ENCODE measurements around the gene GFY. TPM values are rescaled to one million over a fixed set of nuclear protein-coding genes. Genes with fewer than 3 reads are reported as not detected.
A peak's percentile ranks its signal among the peaks of the same experiment; 100 is the strongest.

GFY gene
- polyA plus RNA-seq: not detected

GRCh38 chr19:49425178-49425577 is at the start of gene GFY:
Gene GFY (plus strand): TSS chr19:49425388. CDS start chr19:49426431, 1,043 bp downstream.
- DNase-seq: no peak
- H3K4me3 Mint-ChIP-seq: peak within 1 kb of the TSS in 3 of 5 donors; percentile 12 to 74 (median 66)
- H3K36me3 Mint-ChIP-seq: peaks cover 0 to 4% (median 3%) of the 10 kb centered on the region in 3 donors
- peaks cover 48 to 69% (median 55%) of the 10 kb centered on the region in 3 donors for H3K27me3 Mint-ChIP-seq (ENCODE audit: low read depth in 3 of 3)
- H3K9me3 Mint-ChIP-seq: peaks cover 0 to 2% (median 0%) of the 10 kb centered on the region in 6 donors
- H3K27ac Mint-ChIP-seq: peak within 1 kb of the TSS in 1 of 6 donors; percentile 30
- peaks cover 37 to 54% of the 10 kb centered on the region in 2 donors for H3K4me1 Mint-ChIP-seq

GRCh38 chr19:49378512-49378911 is 46.7 kb upstream of the GFY start:
- no peaks in the 10 kb centered on the region for H3K4me1 Mint-ChIP-seq
- H3K27me3 Mint-ChIP-seq (ENCODE audit: low read depth in 3 of 3): peaks cover 0 to 5% (median 3%) of the 10 kb centered on the region in 3 donors
- DNase-seq: no peak
- peaks cover 5 to 17% (median 8%) of the 10 kb centered on the region in 6 donors for H3K9me3 Mint-ChIP-seq
- H3K4me3 Mint-ChIP-seq: no peak overlapping the region
- no peak overlapping the region for H3K27ac Mint-ChIP-seq
- H3K36me3 Mint-ChIP-seq: peaks cover 0 to 8% (median 4%) of the 10 kb centered on the region in 3 donors

- no peak for DNase-seq
- Mint-ChIP-seq H3K27ac (no peak overlapping the region), H3K36me3 (peaks cover 0 to 8% (median 4%) of the 10 kb centered on the region in 3 donors), H3K9me3 (peaks cover 5 to 17% (median 8%) of the 10 kb centered on the region in 6 donors), H3K27me3 (ENCODE audit: low read depth in 3 of 3) (peaks cover 0 to 8% (median 7%) of the 10 kb centered on the region in 3 donors), H3K4me1 (no peaks in the 10 kb centered on the region), H3K4me3 (no peak overlapping the region)
These were observed 44.8 kb upstream of the GFY start for GRCh38 chr19:49380391-49380790.

- peaks cover 0 to 6% of the 10 kb centered on the region in 2 donors for H3K4me1 Mint-ChIP-seq
- H3K27ac Mint-ChIP-seq: no peak overlapping the region
- H3K27me3 Mint-ChIP-seq (ENCODE audit: low read depth in 3 of 3): peaks cover 0 to 8% (median 7%) of the 10 kb centered on the region in 3 donors
- H3K4me3 Mint-ChIP-seq: no peak overlapping the region
- peaks cover 5 to 17% (median 8%) of the 10 kb centered on the region in 6 donors for H3K9me3 Mint-ChIP-seq
- no peak for DNase-seq
- H3K36me3 Mint-ChIP-seq: peaks cover 0 to 8% (median 4%) of the 10 kb centered on the region in 3 donors
These were observed 42.5 kb upstream of the GFY start for GRCh38 chr19:49382639-49383038.

GRCh38 chr19:49383599-49383998 is 41.6 kb upstream of the GFY start:
- Mint-ChIP-seq H3K4me3 (no peak overlapping the region), H3K36me3 (peaks cover 0 to 8% (median 4%) of the 10 kb centered on the region in 3 donors), H3K27ac (peak overlapping the region in 1 of 6 donors; percentile 1), H3K9me3 (peaks cover 5 to 17% (median 8%) of the 10 kb centered on the region in 6 donors), H3K27me3 (ENCODE audit: low read depth in 3 of 3) (peaks cover 4 to 12% (median 10%) of the 10 kb centered on the region in 3 donors), H3K4me1 (peaks cover 4 to 15% of the 10 kb centered on the region in 2 donors)
- DNase-seq: no peak

- H3K27me3 Mint-ChIP-seq (ENCODE audit: low read depth in 3 of 3): peaks cover 7 to 18% (median 8%) of the 10 kb centered on the region in 3 donors
- peaks cover 18 to 34% of the 10 kb centered on the region in 2 donors for H3K4me1 Mint-ChIP-seq
- H3K4me3 Mint-ChIP-seq: peak within 1 kb of the TSS; percentile 46 to 74 (median 62)
- H3K36me3 Mint-ChIP-seq: no peaks in the 10 kb centered on the region
- H3K27ac Mint-ChIP-seq: peak within 1 kb of the TSS in 5 of 6 donors; percentile 65 to 82 (median 79)
- peak; percentile 79 to 90 (median 86) for DNase-seq
- no peaks in the 10 kb centered on the region for H3K9me3 Mint-ChIP-seq
These were observed 37.2 kb upstream of the GFY start, which contains the start of gene KASH5 for GRCh38 chr19:49387936-49388372. Gene KASH5 (plus strand): TSS chr19:49388249. CDS start chr19:49390884, 2,635 bp downstream.

- Mint-ChIP-seq H3K9me3 (no peaks in the 10 kb centered on the region), H3K27me3 (ENCODE audit: low read depth in 3 of 3) (peaks cover 7 to 21% (median 8%) of the 10 kb centered on the region in 3 donors), H3K36me3 (no peaks in the 10 kb centered on the region), H3K4me3 (no peak overlapping the region), H3K27ac (no peak overlapping the region), H3K4me1 (peaks cover 18 to 34% of the 10 kb centered on the region in 2 donors)
- no peak for DNase-seq
These were observed 35.8 kb upstream of the GFY start for GRCh38 chr19:49389406-49389805.

- no peak for DNase-seq
- H3K36me3 Mint-ChIP-seq: no peaks in the 10 kb centered on the region
- H3K4me1 Mint-ChIP-seq: peaks cover 18 to 34% of the 10 kb centered on the region in 2 donors
- peaks cover 2 to 21% (median 7%) of the 10 kb centered on the region in 3 donors for H3K27me3 Mint-ChIP-seq (ENCODE audit: low read depth in 3 of 3)
- peak overlapping the region in 1 of 6 donors; percentile 46 for H3K27ac Mint-ChIP-seq
- H3K4me3 Mint-ChIP-seq: no peak overlapping the region
- no peaks in the 10 kb centered on the region for H3K9me3 Mint-ChIP-seq
These were observed 34.9 kb upstream of the GFY start for GRCh38 chr19:49390131-49390928.

- Mint-ChIP-seq H3K9me3 (no peaks in the 10 kb centered on the region), H3K4me3 (no peak overlapping the region), H3K27me3 (ENCODE audit: low read depth in 3 of 3) (peaks cover 2 to 21% (median 7%) of the 10 kb centered on the region in 3 donors), H3K4me1 (peaks cover 18 to 34% of the 10 kb centered on the region in 2 donors), H3K27ac (peak overlapping the region in 1 of 6 donors; percentile 67), H3K36me3 (no peaks in the 10 kb centered on the region)
- DNase-seq: no peak
These were observed 34.2 kb upstream of the GFY start for GRCh38 chr19:49390929-49391359.

GRCh38 chr19:49391581-49392399 is 33.4 kb upstream of the GFY start:
- Mint-ChIP-seq H3K27me3 (ENCODE audit: low read depth in 3 of 3) (peaks cover 2 to 22% (median 7%) of the 10 kb centered on the region in 3 donors), H3K36me3 (no peaks in the 10 kb centered on the region), H3K27ac (peak overlapping the region; percentile 12 to 90 (median 56)), H3K9me3 (no peaks in the 10 kb centered on the region), H3K4me1 (peaks cover 18 to 34% of the 10 kb centered on the region in 2 donors), H3K4me3 (peak overlapping the region in 2 of 5 donors; percentile 6 to 29)
- DNase-seq: peak; percentile 69 to 74 (median 73)

GRCh38 chr19:49393881-49394280 is 31.3 kb upstream of the GFY start:
- Mint-ChIP-seq H3K9me3 (no peaks in the 10 kb centered on the region), H3K27ac (no peak overlapping the region), H3K4me3 (no peak overlapping the region), H3K27me3 (ENCODE audit: low read depth in 3 of 3) (peaks cover 0 to 15% (median 2%) of the 10 kb centered on the region in 3 donors), H3K36me3 (no peaks in the 10 kb centered on the region), H3K4me1 (peaks cover 12 to 15% of the 10 kb centered on the region in 2 donors)
- DNase-seq: no peak

GRCh38 chr19:49395581-49396407 is 29.4 kb upstream of the GFY start:
- Mint-ChIP-seq H3K36me3 (no peaks in the 10 kb centered on the region), H3K27me3 (ENCODE audit: low read depth in 3 of 3) (peaks cover 0 to 12% (median 2%) of the 10 kb centered on the region in 3 donors), H3K9me3 (no peaks in the 10 kb centered on the region), H3K27ac (no peak overlapping the region), H3K4me1 (peaks cover 10 to 15% of the 10 kb centered on the region in 2 donors), H3K4me3 (no peak overlapping the region)
- no peak for DNase-seq
